A549 treated with CpdA at 1 μM for 4 hours (cell line): ENCODE results near the gene CFAP20. TPM values are rescaled to one million over a fixed set of nuclear protein-coding genes. Genes with fewer than 3 reads are reported as not detected.

Experiments
- total RNA-seq: library from RNA; stranded (reverse); fragments of 200-300 nt; extraction: Qiagen RNA extraction; gene quantifications from 5 replicates; pipeline ENCODE4 v1.2.3, GENCODE V29; 2022; ENCODE audit warnings: low read depth

Gene CFAP20
- 54.5 to 58.4 TPM (median 57.4 TPM) in 5 replicates for total RNA-seq

DNA sequence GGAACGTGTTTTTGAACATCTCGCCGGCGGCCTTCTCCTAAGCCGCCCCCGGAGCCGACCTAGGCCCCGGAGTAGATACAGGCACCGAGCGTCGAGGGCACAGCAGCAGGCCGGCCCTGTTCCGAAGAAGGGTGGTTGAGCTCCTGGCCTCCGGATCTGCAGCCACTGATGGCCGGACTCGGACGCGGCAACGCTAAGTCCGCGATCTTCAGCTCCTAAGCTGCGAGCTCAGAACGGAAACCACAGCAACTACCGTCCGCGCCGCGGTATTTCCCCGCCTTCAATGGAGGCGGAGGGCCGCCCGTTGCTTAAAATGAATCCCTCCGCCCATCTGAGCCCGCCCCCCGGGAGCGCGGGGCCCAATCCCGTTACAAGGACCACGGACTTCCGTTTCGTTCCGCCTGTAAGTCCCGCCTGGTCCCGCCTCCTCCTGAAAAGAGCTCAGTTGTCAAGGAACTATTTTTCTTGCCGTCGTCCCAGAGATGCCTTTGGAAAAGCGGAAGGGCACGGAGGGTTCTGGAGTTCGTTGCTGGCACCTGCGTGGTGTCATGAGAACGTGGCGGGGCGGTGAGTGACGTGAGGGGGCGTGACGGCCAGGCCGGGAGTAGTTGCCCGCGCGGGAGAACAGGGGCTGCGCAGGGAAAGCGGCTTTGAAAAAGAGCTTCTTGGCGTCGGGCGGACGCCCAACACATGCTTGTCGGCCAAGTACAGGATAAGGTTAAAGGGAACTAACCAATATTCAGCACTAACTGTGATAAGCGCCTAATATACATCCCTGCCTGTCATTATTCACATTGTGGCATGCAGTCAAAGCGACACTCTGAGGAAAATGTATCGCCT is at the start of gene CFAP20:
CFAP20 (minus strand) TSS at position 285 of the 840 bp plus-strand sequence; CDS start at position 19, 266 bp downstream.

Other genes starting within 250 kb of the CFAP20 start
- gene CNGB1, start 158.3 kb downstream of the CFAP20 start, total RNA-seq = 0.07 to 0.38 TPM (median 0.12 TPM) in 5 replicates
- gene ZNF319, start 128.7 kb downstream of the CFAP20 start, total RNA-seq = 14.0 to 20.5 TPM (median 18.2 TPM) in 5 replicates
- gene USB1, start 128.0 kb downstream of the CFAP20 start, total RNA-seq = 96.6 to 105 TPM (median 101 TPM) in 5 replicates
- 13.7 to 21.8 TPM (median 19.8 TPM) in 5 replicates for gene MMP15, start 103.6 kb downstream of the CFAP20 start, total RNA-seq
- 53.0 to 70.0 TPM (median 58.1 TPM) in 5 replicates for gene CSNK2A2, start 68.7 kb upstream of the CFAP20 start, total RNA-seq
- gene PRSS54, start 165.6 kb upstream of the CFAP20 start, total RNA-seq = not detected in 5 replicates